ENCODE measurements around the gene CCDC17. TPM values are rescaled to one million over a fixed set of nuclear protein-coding genes. Genes with fewer than 3 reads are reported as not detected.
"Not testable (repeated sequence)": the region's sequence is repeated elsewhere in the genome, so short reads cannot be mapped to it uniquely, and the experiment has no call there.

The CCDC17 gene
- total and polyA plus RNA-seq, 7 experiments from 2014 or later, result 0.18 to 9.6 (median 5.5) TPM; not detected in 1

DNA sequence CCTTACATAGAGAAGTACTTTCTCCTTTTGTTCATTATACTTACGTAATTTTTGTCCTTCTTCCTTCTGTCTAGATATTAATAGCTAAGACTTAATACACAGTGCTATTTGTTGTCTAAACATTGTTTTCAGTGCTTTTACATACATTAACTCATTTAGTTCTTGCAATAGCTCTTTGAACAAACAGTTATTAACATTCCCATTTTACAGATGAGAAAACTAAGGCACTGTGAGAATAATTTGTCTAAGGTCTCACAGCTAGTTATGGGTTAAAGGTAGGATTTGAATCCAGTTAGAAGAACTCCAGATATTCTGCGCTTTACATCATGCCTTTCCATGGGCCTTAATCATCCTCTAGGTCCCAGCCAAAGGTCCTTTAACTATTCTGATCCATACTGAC lies 19.6 kb downstream of the CCDC17 start:
- H3K36me3 ChIP-seq (ENCODE audit: control insufficient read depth in 2 of 3, insufficient read depth in 3 of 3, low read length in 3 of 3), result peaks cover 7 to 61% (median 23%) of the 10 kb centered on the region in 3 experiments
- Mint-ChIP-seq H3K27me3 (no peaks in the 10 kb centered on the region), H3K27ac (peak overlapping the region in 1 of 9 donors; percentile 51), H3K4me1 (peaks cover 21 to 54% (median 48%) of the 10 kb centered on the region in 7 donors), H3K36me3 (peaks cover 8 to 43% (median 27%) of the 10 kb centered on the region in 5 donors), H3K9me3 (peaks cover 0 to 2% (median 0%) of the 10 kb centered on the region in 11 donors), H3K4me3 (no peak overlapping the region)
- no peaks in the 10 kb centered on the region for H3K9me3 ChIP-seq (ENCODE audit: control insufficient read depth in 2 of 3, low read length in 3 of 3)
- peaks cover 0 to 4% of the 10 kb centered on the region in 2 donors for H3K4me1 ChIP-seq (ENCODE audit: control insufficient read depth in 2 of 2, insufficient read depth in 2 of 2, low read length in 2 of 2)
- POLR2A ChIA-PET, result no interaction called here
- no peak overlapping the region for H3K27ac ChIP-seq (ENCODE audit: low read depth, low read length)
- CTCF ChIA-PET, result interaction anchor here (0.6 kb wide), 1 partner anchor 414 kb away, joined by 4 read pairs; no protein-coding TSS in a partner anchor
- intact Hi-C loops (cut with micrococcal nuclease), result no loop called here
- no peak overlapping the region for H3K4me3 ChIP-seq (ENCODE audit: low read length)
- DNase-seq, result no peak
- no peaks in the 10 kb centered on the region for H3K27me3 ChIP-seq (ENCODE audit: control insufficient read depth in 2 of 2, insufficient read depth in 2 of 2, low read length in 2 of 2)
- ATAC-seq, result no peak

GRCh38 chr1:45596765-45597164 lies 27.1 kb downstream of the CCDC17 start:
- ATAC-seq; intact Hi-C loops (cut with micrococcal nuclease); CTCF ChIA-PET; H3K4me3 ChIP-seq (ENCODE audit: low read length); H3K27me3 ChIP-seq (ENCODE audit: control insufficient read depth in 2 of 2, insufficient read depth in 2 of 2, low read length in 2 of 2); H3K27me3 Mint-ChIP-seq; H3K9me3 ChIP-seq (ENCODE audit: control insufficient read depth in 2 of 3, low read length in 3 of 3); H3K9me3 Mint-ChIP-seq; H3K4me1 ChIP-seq (ENCODE audit: control insufficient read depth in 2 of 2, insufficient read depth in 2 of 2, low read length in 2 of 2); DNase-seq; H3K4me3 Mint-ChIP-seq; H3K27ac ChIP-seq (ENCODE audit: low read depth, low read length); POLR2A ChIA-PET: not testable (repeated sequence)
- Mint-ChIP-seq H3K4me1 (peaks cover 19 to 55% (median 47%) of the 10 kb centered on the region in 7 donors), H3K36me3 (peaks cover 0 to 34% (median 19%) of the 10 kb centered on the region in 5 donors), H3K27ac (peak overlapping the region in 1 of 9 donors; percentile 22)
- peaks cover 0 to 37% (median 3%) of the 10 kb centered on the region in 3 experiments for H3K36me3 ChIP-seq (ENCODE audit: control insufficient read depth in 2 of 3, insufficient read depth in 3 of 3, low read length in 3 of 3)

DNA sequence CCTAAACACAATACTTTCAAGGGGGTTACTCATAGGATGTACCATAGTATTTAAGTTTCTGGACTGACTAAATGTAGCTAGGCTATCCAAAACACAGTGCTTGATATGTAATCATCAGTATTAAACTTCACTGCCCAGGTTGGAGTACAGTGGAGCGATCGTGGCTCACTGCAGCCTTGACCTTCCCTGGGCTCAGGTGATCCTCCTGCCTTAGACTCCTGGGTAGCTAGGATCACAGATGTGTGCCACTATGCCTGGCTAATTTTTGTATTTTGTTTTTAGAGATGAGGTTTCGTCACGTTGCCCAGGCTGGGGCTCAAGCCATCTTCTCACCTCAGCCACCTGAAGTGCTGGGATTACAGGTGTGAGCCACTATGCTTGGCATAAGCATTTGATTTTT lies 29.4 kb downstream of the CCDC17 start:
- DNase-seq (no peak), ATAC-seq (no peak)
- intact Hi-C loops (cut with micrococcal nuclease), result no loop called here
- Histone ChIP-seq H3K27ac (ENCODE audit: low read depth, low read length) (no peak overlapping the region), H3K9me3 (ENCODE audit: control insufficient read depth in 2 of 3, low read length in 3 of 3) (no peaks in the 10 kb centered on the region), H3K4me3 (ENCODE audit: low read length) (no peak overlapping the region), H3K4me1 (ENCODE audit: control insufficient read depth in 2 of 2, insufficient read depth in 2 of 2, low read length in 2 of 2) (no peaks in the 10 kb centered on the region), H3K36me3 (ENCODE audit: control insufficient read depth in 2 of 3, insufficient read depth in 3 of 3, low read length in 3 of 3) (peaks cover 0 to 37% (median 3%) of the 10 kb centered on the region in 3 experiments), H3K27me3 (ENCODE audit: control insufficient read depth in 2 of 2, insufficient read depth in 2 of 2, low read length in 2 of 2) (no peaks in the 10 kb centered on the region)
- Mint-ChIP-seq H3K27me3 (no peaks in the 10 kb centered on the region), H3K4me1 (peaks cover 11 to 45% (median 30%) of the 10 kb centered on the region in 7 donors), H3K9me3 (no peaks in the 10 kb centered on the region), H3K36me3 (peaks cover 0 to 33% (median 15%) of the 10 kb centered on the region in 5 donors), H3K4me3 (no peak overlapping the region), H3K27ac (peak overlapping the region in 2 of 9 donors; percentile 34 to 62)
- ChIA-PET CTCF (no interaction called here), POLR2A (no interaction called here)

- ATAC-seq, result no peak
- Mint-ChIP-seq H3K9me3 (peaks cover 0 to 1% (median 0%) of the 10 kb centered on the region in 11 donors), H3K36me3 (peaks cover 0 to 17% (median 3%) of the 10 kb centered on the region in 5 donors), H3K27me3 (no peaks in the 10 kb centered on the region), H3K4me3 (no peak overlapping the region), H3K4me1 (peaks cover 16 to 50% (median 39%) of the 10 kb centered on the region in 7 donors), H3K27ac (no peak overlapping the region)
- Histone ChIP-seq H3K36me3 (ENCODE audit: control insufficient read depth in 2 of 3, insufficient read depth in 3 of 3, low read length in 3 of 3) (peaks cover 0 to 22% (median 0%) of the 10 kb centered on the region in 3 experiments), H3K9me3 (ENCODE audit: control insufficient read depth in 2 of 3, low read length in 3 of 3) (no peaks in the 10 kb centered on the region), H3K4me3 (ENCODE audit: low read length) (no peak overlapping the region), H3K4me1 (ENCODE audit: control insufficient read depth in 2 of 2, insufficient read depth in 2 of 2, low read length in 2 of 2) (peaks cover 16 to 18% of the 10 kb centered on the region in 2 donors), H3K27ac (ENCODE audit: low read depth, low read length) (no peak overlapping the region), H3K27me3 (ENCODE audit: control insufficient read depth in 2 of 2, insufficient read depth in 2 of 2, low read length in 2 of 2) (no peaks in the 10 kb centered on the region)
- DNase-seq, result no peak
- intact Hi-C loops (cut with micrococcal nuclease), result loop anchor here in 1 of 2 donors (5.0 kb wide), 1 partner anchor 252 kb away; no protein-coding TSS in a partner anchor
- POLR2A ChIA-PET, result no interaction called here
- CTCF ChIA-PET, result interaction anchor here (0.7 to 1.1 kb wide), 3 partner anchors 20 to 608 kb away, joined by 4 to 5 read pairs (median 4); no protein-coding TSS in a partner anchor
Measured at GRCh38 chr1:45589861-45590260, 34.0 kb downstream of the CCDC17 start.

- Histone ChIP-seq H3K4me1 (ENCODE audit: control insufficient read depth in 2 of 2, insufficient read depth in 2 of 2, low read length in 2 of 2) (peaks cover 16 to 18% of the 10 kb centered on the region in 2 donors), H3K4me3 (ENCODE audit: low read length) (no peak overlapping the region), H3K27ac (ENCODE audit: low read depth, low read length) (peak overlapping the region; percentile 91), H3K36me3 (ENCODE audit: control insufficient read depth in 2 of 3, insufficient read depth in 3 of 3, low read length in 3 of 3) (peaks cover 0 to 14% (median 0%) of the 10 kb centered on the region in 3 experiments), H3K9me3 (ENCODE audit: control insufficient read depth in 2 of 3, low read length in 3 of 3) (no peaks in the 10 kb centered on the region), H3K27me3 (ENCODE audit: control insufficient read depth in 2 of 2, insufficient read depth in 2 of 2, low read length in 2 of 2) (no peaks in the 10 kb centered on the region)
- CTCF ChIA-PET, result no interaction called here
- Mint-ChIP-seq H3K4me1 (peaks cover 20 to 52% (median 42%) of the 10 kb centered on the region in 7 donors), H3K9me3 (peaks cover 0 to 10% (median 0%) of the 10 kb centered on the region in 11 donors), H3K27ac (peak overlapping the region; percentile 77 to 98 (median 91)), H3K36me3 (peaks cover 0 to 9% (median 0%) of the 10 kb centered on the region in 5 donors), H3K4me3 (peak overlapping the region; percentile 75 to 100 (median 94)), H3K27me3 (no peaks in the 10 kb centered on the region)
- POLR2A ChIA-PET, result interaction anchor here (0.6 to 0.9 kb wide), 5 partner anchors 10 to 714 kb away, joined by 3 to 4 read pairs (median 3); no protein-coding TSS in a partner anchor
- intact Hi-C loops (cut with micrococcal nuclease), result loop anchor here in 1 of 2 donors (1.0 to 5.0 kb wide), 2 partner anchors 217 to 256 kb away; partner anchors contain the start of gene MAST2
- ATAC-seq (no peak), DNase-seq (no peak)
Measured at GRCh38 chr1:45586769-45587168, 37.1 kb downstream of the CCDC17 start.

DNA sequence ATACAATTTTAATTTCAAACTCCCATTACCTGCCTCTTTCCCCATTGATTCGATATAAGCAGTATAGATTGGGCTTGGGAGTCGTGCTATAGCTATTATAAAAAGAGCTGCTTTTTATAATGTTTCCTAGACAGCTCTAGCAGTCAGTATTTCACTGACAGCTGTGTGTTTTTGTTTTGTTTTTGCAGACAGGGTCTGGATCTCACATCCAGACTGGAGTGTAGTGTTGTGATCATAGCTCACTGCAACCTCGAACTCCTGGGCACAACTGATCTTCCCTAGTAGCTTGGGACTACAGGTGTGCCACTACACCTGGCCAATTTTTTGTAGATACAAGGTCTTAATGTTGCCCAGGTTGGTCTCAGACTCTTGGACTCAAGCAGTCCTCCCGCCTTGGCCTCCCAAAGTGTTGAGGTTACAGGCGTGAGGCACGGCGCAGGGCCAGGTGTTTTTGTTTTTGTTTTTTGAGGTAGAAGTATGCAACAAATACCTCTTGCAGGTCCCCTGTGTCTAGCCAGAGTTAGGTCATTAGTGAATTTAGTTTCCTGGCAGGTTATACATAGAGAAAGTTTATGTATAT lies 38.3 kb downstream of the CCDC17 start:
- Histone ChIP-seq H3K36me3 (ENCODE audit: control insufficient read depth in 2 of 3, insufficient read depth in 3 of 3, low read length in 3 of 3) (peaks cover 0 to 14% (median 0%) of the 10 kb centered on the region in 3 experiments), H3K4me1 (ENCODE audit: control insufficient read depth in 2 of 2, insufficient read depth in 2 of 2, low read length in 2 of 2) (peaks cover 16 to 18% of the 10 kb centered on the region in 2 donors), H3K9me3 (ENCODE audit: control insufficient read depth in 2 of 3, low read length in 3 of 3) (no peaks in the 10 kb centered on the region), H3K27ac (ENCODE audit: low read depth, low read length) (peak overlapping the region; percentile 91), H3K27me3 (ENCODE audit: control insufficient read depth in 2 of 2, insufficient read depth in 2 of 2, low read length in 2 of 2) (no peaks in the 10 kb centered on the region), H3K4me3 (ENCODE audit: low read length) (peak overlapping the region; percentile 98)
- DNase-seq (no peak), ATAC-seq (no peak)
- Mint-ChIP-seq H3K9me3 (peaks cover 0 to 10% (median 0%) of the 10 kb centered on the region in 11 donors), H3K27me3 (no peaks in the 10 kb centered on the region), H3K27ac (peak overlapping the region; percentile 85 to 99 (median 97)), H3K36me3 (peaks cover 0 to 6% (median 0%) of the 10 kb centered on the region in 5 donors), H3K4me1 (peaks cover 20 to 46% (median 37%) of the 10 kb centered on the region in 7 donors), H3K4me3 (peak overlapping the region; percentile 89 to 100 (median 99))
- intact Hi-C loops (cut with micrococcal nuclease), result loop anchor here (1.0 to 5.0 kb wide), 6 partner anchors 218 to 855 kb away; partner anchors contain the start of genes KIF2C (in 1 of the 2), MAST2 (in 1 of the 2), PIK3R3 (in 1 of the 2) and PLK3 (in 1 of the 2)
- CTCF ChIA-PET, result interaction anchor here (1.5 kb wide), 1 partner anchor 100 kb away, joined by 3 read pairs; no protein-coding TSS in a partner anchor
- POLR2A ChIA-PET, result interaction anchor here (0.7 to 4.1 kb wide), 9 partner anchors 13 to 864 kb away, joined by 3 to 33 read pairs (median 3); partner anchors contain the start of genes AKR1A1, CCDC163, GPBP1L1 and MMACHC

All from naive thymus-derived CD4-positive, alpha-beta T cell (primary cell).